Fibroblast of mammary gland (primary cell): Measurements from ENCODE around the gene CORO2A.
A peak's percentile ranks its signal among the peaks of the same experiment; 100 is the strongest.
"Not testable (repeated sequence)": the region's sequence is repeated elsewhere in the genome, so short reads cannot be mapped to it uniquely, and the experiment has no call there.

Experiments
- DNase-seq: peaks from one replicate; pipeline ENCODE4 v3.0.0-alpha.2; 2010; ENCODE audit warnings: low read depth
- H3K4me3 ChIP-seq: 2 replicates; pipeline ENCODE4 v1.5.1; 2011; ENCODE audit warnings: low read depth, mild to moderate bottlenecking, low read length, moderate library complexity; ENCODE audit not compliant: control insufficient read depth
- CTCF ChIP-seq: conservative IDR thresholded peaks from 2 replicates; pipeline ENCODE4 v1.5.1; 2011; ENCODE audit warnings: low read depth, low read length, inconsistent platforms; ENCODE audit not compliant: control insufficient read depth, insufficient read depth

Gene CORO2A

GRCh38 chr9:98121058-98121457 lies 71.4 kb downstream of the CORO2A start:
- no peak overlapping the region for H3K4me3 ChIP-seq
- no peak for TF ChIP-seq CTCF
- DNase-seq: peak; percentile 22

GRCh38 chr9:98120476-98120875 lies 72.0 kb downstream of the CORO2A start:
- DNase-seq: no peak
- TF ChIP-seq CTCF: no peak
- H3K4me3 ChIP-seq: no peak overlapping the region

- peak; percentile 44 for DNase-seq
- peak within 1 kb of the TSS; percentile 45 for H3K4me3 ChIP-seq
- peak; percentile 19 for TF ChIP-seq CTCF
Observed at GRCh38 chr9:98118640-98119601, 73.5 kb downstream of the CORO2A start, which contains the start of gene TRIM14. TRIM14 (minus strand) TSS chr9:98119222; CDS start chr9:98119188, 34 bp downstream.

GRCh38 chr9:98117984-98118639 lies 74.3 kb downstream of the CORO2A start:
- peak overlapping the region; percentile 45 for H3K4me3 ChIP-seq
- TF ChIP-seq CTCF: peak; percentile 26
- DNase-seq: peak; percentile 26

- H3K4me3 ChIP-seq: not testable (repeated sequence)
Observed at GRCh38 chr9:98117097-98117496, 75.3 kb downstream of the CORO2A start.

GRCh38 chr9:98109052-98109451 lies 83.4 kb downstream of the CORO2A start:
- TF ChIP-seq CTCF: no peak
- H3K4me3 ChIP-seq: no peak overlapping the region
- no peak for DNase-seq

More at GRCh38 chr9:98117097-98117496, 75.3 kb downstream of the CORO2A start:
- not testable (repeated sequence) for DNase-seq

- H3K4me3 ChIP-seq: no peak overlapping the region
- no peak for DNase-seq
- TF ChIP-seq CTCF: no peak
Observed at GRCh38 chr9:98108531-98109031, 83.9 kb downstream of the CORO2A start.
